GM19395 (cell line): ENCODE data around the gene NETO2.
A peak's percentile ranks its signal among the peaks of the same experiment; 100 is the strongest.

Source experiments
- ATAC-seq: cut with Tn5 transposase; IDR thresholded peaks from one replicate; pipeline ENCODE4 v1.9.1; 2021; ENCODE audit warnings: mild to moderate bottlenecking, moderate library complexity; ENCODE audit not compliant: unreplicated experiment

NETO2 gene

DNA sequence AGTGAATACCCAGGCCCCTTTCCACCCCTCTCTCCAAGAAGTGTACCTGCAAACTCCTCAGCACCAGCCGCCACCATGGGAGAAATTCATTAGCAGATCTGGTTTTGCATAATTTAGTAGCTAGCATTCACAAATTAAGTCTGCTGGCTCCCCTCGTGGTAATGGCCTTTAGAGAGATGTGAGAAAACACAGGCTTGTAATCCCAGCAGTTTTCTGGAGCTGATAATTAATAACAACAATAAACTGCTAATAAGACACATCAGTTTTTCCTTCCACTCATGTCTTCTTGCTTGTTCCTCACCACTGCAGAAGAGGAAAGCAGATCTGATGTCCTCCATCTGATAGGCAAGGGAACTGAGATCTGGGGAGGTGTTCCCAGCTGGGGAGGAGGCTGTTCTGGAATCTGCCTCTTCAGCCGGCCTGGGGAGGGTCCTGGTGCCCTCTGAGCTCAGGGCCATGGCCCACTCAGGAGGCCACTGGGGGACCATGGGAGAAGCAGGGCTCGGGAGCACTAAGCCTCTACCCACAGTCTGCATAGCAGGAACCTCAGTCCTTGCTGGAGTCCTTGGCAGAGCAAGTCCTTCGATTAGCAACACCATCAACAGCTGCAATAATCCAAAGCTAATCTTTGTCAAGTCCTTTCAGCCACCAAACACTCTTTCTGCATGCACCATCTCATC is 96.1 kb downstream of the NETO2 start:
- no peak for ATAC-seq

DNA sequence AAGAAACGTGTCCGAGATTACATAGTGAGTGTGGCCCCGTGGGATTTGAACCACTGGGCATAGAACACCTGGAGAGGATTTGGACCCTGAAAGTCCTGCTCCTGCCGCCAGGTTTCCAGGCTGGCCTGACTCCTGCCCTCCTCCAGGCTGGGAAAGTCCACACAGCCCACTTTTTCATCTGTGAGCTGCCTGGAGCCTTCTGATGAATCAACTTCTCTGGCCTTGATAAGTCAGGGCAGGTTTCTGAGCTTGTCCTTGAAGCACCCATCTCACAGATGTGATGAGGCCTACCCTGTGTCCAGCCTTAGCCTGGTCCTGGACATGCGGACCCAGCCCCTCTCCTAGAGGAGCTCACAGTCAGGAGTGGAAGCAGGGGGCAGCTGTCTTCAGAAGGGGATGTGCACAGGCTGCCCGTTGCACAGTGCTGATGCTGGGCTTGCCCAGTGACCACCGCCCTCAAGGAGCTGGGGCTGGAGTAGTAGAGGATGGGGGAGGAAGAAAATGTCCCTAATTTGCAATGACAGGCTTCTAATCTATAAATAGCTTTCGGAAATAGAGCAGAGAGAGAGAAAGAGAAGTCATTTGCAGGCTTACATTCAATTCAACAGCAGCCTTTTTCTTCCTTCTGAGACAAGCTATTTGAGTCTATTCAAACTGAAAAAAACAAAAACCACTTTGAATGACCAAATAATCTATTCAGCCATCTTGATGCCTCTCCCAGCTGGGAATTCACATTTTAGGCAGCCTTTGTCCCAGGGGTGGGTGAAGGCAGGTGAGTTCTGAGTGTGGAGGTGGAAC is 96.8 kb downstream of the NETO2 start:
- peak; percentile 57 for ATAC-seq

DNA sequence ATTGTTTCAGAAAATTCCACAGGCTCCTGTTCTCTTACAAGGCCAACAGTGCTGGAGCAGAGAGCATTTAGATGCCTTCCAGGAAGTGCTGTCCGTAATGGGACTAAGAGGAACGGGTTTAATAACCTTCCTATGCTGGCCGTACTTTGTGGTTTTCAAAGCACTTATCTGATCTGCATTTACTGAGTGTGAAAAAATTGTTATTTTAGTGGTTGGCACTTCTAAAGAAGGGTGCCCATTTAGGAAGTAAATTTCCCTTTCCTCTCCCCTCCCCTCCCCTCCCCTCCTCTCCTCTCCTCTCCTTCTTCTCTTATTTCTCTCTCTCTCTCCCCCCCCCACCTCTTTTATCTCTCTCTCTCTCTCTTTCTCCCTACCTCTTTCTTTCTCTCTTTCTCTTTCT is 98.3 kb downstream of the NETO2 start:
- ATAC-seq, result no peak

DNA sequence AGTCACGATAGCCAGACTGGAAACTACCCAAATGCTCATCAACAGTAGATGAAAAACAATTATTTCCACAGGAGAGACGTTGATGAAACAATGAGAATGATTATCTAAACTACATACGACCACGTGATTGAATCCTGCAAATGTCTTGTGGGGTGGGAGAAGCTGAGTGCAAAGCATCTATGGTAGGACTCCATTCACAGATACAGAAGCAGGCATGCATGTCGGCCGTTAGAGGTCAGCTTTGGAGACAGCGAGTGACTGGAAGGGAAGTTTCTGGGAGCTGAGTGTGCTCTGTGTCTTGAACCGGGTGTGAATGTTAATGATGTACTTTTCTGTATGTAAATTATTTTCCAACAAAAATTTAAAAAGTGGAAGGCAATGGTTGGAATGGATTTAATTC is 98.7 kb downstream of the NETO2 start:
- no peak for ATAC-seq

DNA sequence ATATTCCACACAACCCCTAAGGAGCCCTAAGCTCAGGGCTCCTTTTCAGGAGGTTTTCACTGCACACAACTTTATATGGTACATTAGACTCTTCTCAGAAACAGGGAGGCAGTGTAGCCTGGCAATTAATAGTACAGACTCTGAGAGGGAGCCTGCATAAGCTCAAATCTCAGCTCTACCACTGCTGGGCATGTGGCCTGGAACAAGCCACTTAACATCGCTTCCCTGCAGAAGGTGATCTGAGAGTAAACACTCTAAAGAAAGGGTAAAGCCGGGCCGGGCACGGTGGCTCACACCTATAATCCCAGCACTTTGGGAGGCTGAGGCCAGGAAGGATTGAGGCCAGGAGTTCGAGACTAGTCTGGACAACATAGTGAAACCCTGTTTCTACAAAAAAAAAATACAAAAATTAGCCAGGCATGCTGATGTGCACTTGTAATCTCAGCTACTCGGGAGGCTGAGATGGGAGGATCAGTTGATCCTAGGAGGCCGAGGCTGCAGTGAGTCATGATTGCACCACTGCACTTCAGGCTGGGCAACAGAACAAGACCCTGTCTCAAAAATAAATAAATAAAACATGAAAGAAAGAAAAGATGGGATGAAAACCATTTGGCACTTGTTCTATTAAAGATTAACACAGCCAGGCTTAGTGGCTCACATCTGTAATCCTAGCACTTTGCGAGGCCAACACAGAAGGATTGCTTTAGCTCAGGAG is 99.6 kb downstream of the NETO2 start:
- no peak for ATAC-seq

DNA sequence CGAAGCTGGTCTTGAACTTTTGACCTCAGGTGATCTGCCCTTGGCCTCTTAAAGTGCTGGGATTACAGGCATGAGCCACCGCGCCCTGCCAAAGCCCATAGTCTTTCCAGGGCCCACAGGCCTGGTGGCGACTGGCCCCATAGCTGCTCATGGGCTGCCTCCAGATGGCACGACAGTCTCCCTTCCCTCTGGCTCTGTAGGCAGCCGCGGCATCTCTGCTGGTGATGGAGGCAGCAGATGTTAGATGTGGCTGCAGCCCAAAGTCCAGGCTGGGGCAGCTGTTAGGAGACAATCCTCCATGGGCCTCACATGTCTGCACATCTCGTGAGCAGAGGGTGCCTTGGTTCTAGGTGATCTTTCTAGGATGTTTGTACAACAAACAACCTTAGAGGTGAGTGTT is 100.5 kb downstream of the NETO2 start:
- ATAC-seq, result no peak

DNA sequence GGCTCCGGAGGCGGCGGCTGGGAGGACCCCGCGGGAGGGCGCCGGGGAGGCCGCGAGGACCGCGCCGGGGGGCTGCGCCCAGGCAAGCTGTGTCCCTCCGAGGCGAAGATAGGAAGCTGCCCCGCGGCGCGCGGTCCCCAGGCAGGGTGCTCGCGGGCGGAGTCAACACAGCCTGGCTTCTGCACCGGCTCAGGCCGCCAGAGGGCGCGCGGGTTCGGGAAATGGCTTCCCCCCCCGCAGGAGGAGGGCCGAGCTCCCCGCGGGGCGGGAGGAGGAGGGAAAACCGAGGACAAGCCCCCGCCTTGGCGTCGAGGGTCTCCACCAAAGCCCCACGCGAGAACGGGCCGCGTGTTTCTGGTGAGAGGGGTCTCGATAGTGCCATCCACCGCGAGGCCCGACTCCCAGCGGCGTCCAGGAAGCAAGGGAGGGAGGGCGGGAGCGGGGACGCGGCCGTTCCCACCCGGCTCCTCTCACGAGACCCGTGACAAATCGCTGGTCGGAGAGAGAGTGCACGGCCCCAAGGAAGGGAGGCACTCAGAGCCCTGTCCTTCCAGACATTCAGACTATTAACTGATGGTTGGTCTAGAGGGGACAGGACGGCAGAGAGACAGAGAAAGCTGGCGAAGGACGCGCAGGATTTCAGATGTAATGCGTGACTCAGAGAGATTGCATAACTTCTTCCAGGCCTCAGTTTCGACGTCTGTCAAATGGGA is 105.8 kb downstream of the NETO2 start:
- ATAC-seq, result peak; percentile 90

DNA sequence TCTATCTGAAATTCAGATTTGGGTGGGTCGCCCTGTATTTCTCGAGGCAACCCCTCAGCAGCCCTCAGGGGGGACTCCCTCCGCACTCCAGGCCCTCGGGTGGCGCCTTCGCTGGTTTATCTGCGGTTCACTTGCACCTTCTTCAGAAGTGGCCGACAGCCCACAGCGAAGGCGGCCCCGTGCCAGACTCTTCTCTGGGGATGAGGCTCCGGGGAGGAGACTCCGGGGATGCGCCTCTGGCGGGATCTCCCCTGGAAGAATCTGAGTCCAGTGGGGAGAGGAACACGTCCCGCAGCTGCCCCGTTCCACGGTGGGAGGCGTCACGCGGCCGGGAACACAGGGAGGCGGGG is 106.4 kb downstream of the NETO2 start:
- ATAC-seq, result peak; percentile 53

DNA sequence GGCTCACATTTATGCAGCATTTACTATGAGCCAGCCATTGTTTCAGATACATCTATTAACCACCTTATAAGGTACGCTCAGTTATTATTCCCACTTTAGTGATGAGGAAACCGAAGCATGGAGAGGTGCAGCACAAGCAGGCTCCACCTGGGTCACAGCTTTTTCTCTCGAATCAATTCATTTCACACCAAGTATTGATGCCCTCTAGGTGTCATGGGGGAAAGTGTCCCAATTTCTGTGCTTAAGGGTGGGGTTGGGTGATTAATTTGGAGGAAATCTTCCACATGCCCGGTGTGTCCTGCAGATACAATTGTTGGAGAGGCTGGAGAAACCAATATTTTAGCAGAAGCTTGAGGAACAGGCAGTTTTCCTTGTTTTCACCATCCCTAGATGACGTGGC is 107.5 kb downstream of the NETO2 start:
- no peak for ATAC-seq

DNA sequence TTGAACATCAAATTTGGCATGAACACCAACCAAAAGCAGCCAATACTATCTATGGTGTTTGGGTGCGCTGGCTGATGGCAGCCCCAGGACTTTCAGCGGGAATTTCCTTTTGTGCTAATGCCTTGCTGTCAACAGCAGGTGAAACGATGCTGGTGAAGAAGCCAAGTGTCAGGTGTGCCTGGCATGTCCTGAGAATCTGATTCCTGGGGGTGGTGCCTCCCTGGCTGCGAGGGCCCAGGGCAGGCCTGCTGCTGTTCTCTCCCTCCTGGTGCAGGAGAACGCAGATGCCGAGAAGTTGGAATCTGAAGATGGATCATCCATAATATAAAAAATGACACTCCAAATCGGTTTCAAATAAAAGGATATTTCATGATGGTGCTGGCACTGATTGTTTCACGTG is 108.3 kb downstream of the NETO2 start:
- ATAC-seq, result no peak

DNA sequence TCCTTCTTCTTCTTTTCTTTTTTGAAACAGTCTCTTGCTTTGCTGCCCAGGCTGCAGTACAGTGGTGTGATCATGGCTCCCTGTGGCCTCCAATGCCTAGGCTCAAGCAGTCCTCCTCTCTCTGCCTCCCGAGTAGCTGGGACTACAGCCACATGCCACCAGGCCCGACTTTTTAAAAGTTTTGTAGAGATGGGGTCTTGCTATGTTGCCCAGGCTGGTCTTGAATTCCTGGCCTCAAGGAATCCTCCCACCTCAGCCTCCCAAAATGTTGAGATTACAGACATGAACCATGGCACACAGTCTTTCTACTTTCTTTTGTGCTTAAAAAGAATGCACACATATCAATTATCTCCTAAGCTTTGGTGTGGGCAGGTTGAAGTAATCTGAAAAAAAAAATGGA is 109.3 kb downstream of the NETO2 start:
- no peak for ATAC-seq

DNA sequence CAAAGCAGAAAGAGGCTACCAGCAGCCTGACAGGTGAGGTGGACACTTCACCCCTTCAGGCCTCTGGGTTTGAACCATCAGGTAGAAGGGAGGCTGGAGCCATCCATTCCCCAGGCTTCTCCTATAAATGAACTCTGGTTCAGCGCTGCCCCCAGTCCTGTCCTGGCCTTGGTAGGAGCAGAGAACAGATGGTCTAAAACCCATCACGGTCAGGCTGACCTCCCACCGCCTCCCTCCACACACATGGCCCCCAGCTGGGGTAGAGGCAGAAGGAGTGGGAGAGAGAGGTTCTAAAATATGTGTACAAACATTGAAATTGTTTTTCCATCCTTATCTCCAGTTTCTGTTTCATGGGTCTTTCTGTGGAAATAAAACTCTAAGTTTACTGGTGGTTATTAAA is 110.6 kb downstream of the NETO2 start:
- ATAC-seq, result no peak

DNA sequence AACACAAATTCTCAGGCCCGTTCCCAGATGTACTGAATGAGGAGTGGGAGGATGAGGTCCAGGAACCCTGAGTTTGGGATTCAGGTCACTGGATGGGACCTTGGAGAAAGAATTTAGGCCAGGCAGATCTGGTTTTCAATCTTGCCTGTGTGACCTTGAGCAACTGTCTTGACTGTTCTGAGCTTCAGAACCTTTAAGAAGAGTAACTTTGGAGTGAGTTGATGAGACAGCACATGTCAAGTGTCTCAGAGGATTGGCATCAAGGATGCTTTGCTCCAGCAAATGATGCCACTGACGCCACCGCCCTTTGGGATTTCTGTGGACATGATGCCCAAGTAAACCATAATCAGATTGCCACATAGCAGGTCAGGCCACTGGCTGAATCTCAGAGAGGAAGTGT is 114.0 kb downstream of the NETO2 start:
- no peak for ATAC-seq

DNA sequence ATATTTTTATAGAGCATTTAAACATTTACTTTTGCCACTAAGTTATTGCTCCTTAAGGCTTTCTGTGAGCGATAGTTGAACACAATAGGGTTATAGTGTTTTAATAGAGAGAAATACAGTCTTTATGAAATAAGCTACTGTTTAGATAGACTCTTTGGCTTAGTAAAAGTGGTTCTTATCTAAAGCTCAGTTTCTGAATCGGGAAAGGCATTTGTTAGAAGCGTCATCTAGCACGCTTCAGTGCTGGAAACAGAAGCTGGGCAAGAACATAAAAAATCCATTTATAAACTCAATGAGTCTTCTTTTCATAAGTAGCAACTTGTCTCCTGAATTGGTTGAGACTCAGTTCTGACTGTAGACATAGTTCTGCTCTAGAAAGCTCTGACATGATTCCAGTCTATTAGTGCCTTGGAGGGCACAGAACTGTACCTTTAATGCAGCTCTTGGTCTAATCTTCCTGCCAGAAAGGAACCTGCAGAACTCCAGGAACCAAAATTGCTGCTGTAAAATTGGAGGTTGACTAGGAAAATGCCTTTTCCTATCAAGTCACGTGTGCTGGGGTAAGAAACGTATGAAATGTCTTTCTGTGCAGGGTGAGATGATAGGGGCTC is 114.9 kb downstream of the NETO2 start:
- no peak for ATAC-seq
